Liver (tissue), 9 donors: Measurements from ENCODE around the gene CHADL. TPM values are rescaled to one million over a fixed set of nuclear protein-coding genes. Genes with fewer than 3 reads are reported as not detected.
A peak's percentile ranks its signal among the peaks of the same experiment; 100 is the strongest.

Source experiments
- DNase-seq: peaks from one replicate; pipeline ENCODE4 v3.0.0-alpha.2; 2017; ENCODE audit warnings: low spot score
- H3K27ac ChIP-seq, 2 donors: one replicate each; pipeline ENCODE4 v1.7.0; 2013; ENCODE audit warnings: inconsistent platforms in 2 of 2, low read length in 2 of 2, control low read depth in 1 of 2, low read depth in 1 of 2, mild to moderate bottlenecking in 1 of 2
- H3K27me3 ChIP-seq, 4 donors: one replicate each; pipeline versions ENCODE4 v1.6.1 to v1.7.0; 2013; ENCODE audit warnings: low read length in 3 of 4, inconsistent platforms in 1 of 4, mild to moderate bottlenecking in 1 of 4, moderate library complexity in 1 of 4; ENCODE audit not compliant: control insufficient read depth in 4 of 4, insufficient read depth in 4 of 4
- H3K36me3 ChIP-seq, 4 donors: one replicate each; pipeline versions ENCODE4 v1.6.1 to v1.7.0; 2013; ENCODE audit warnings: low read length in 3 of 4, mild to moderate bottlenecking in 3 of 4, low read depth in 1 of 4, moderate library complexity in 1 of 4; ENCODE audit not compliant: control insufficient read depth in 4 of 4, insufficient read depth in 3 of 4
- H3K4me1 ChIP-seq, 4 donors: one replicate each; pipeline versions ENCODE4 v1.6.1 to v1.7.0; 2013; ENCODE audit warnings: low read length in 3 of 4, mild to moderate bottlenecking in 3 of 4, moderate library complexity in 1 of 4; ENCODE audit not compliant: control insufficient read depth in 4 of 4, insufficient read depth in 4 of 4
- H3K4me3 ChIP-seq, 3 donors: one replicate each; pipeline versions ENCODE4 v1.6.1 to v1.7.0; 2013; ENCODE audit warnings: low read length in 3 of 3, control low read depth in 1 of 3, low read depth in 1 of 3, mild to moderate bottlenecking in 1 of 3
- H3K9ac ChIP-seq, 2 donors: one replicate each; pipeline ENCODE4 v1.7.0; 2013; ENCODE audit warnings: low read length in 2 of 2, mild to moderate bottlenecking in 2 of 2, moderate library complexity in 2 of 2, control low read depth in 1 of 2, low read depth in 1 of 2
- H3K9me3 ChIP-seq, 4 donors: one replicate each; pipeline versions ENCODE4 v1.6.1 to v1.7.0; 2013; ENCODE audit warnings: low read length in 3 of 4; ENCODE audit not compliant: control insufficient read depth in 4 of 4
- EGR1 ChIP-seq, 2 donors: IDR thresholded peaks; 2 replicates each; pipeline ENCODE4 v1.6.1; 2016 to 2018; ENCODE audit warnings: antibody characterized with exemption in 2 of 2, low read depth in 2 of 2
- FOXA1 ChIP-seq: IDR thresholded peaks from 2 replicates; pipeline ENCODE4 v1.6.1; 2016; ENCODE audit warnings: antibody characterized with exemption
- FOXA2 ChIP-seq: IDR thresholded peaks from 2 replicates; pipeline ENCODE4 v1.6.1; 2016; ENCODE audit warnings: antibody characterized with exemption
- GABPA ChIP-seq, 2 donors: IDR thresholded peaks in 1 of 2; conservative IDR thresholded peaks in 1 of 2; 2 replicates each; pipeline ENCODE4 v1.6.1; 2016; ENCODE audit warnings: antibody characterized with exemption in 2 of 2, mild to moderate bottlenecking in 1 of 2, moderate library complexity in 1 of 2
- HNF4A ChIP-seq, 2 donors: conservative IDR thresholded peaks; 2 replicates each; pipeline ENCODE4 v1.6.1; 2016; ENCODE audit warnings: antibody characterized with exemption in 2 of 2, mild to moderate bottlenecking in 2 of 2
- HNF4G ChIP-seq: IDR thresholded peaks from 2 replicates; pipeline ENCODE4 v1.6.1; 2016; ENCODE audit warnings: antibody characterized with exemption
- JUND ChIP-seq, 2 donors: IDR thresholded peaks; 2 replicates each; pipeline ENCODE4 v1.6.1; 2016; ENCODE audit warnings: antibody characterized with exemption in 2 of 2
- NR2F2 ChIP-seq: IDR thresholded peaks from 2 replicates; pipeline ENCODE4 v1.6.1; 2016; ENCODE audit warnings: antibody characterized with exemption
- RAD21 ChIP-seq, 2 donors: IDR thresholded peaks; 2 replicates each; pipeline ENCODE4 v1.6.1; 2016; ENCODE audit warnings: antibody characterized with exemption in 2 of 2, mild to moderate bottlenecking in 2 of 2
- RXRA ChIP-seq, 2 donors: IDR thresholded peaks; 2 replicates each; pipeline ENCODE4 v1.6.1; 2017 to 2018; ENCODE audit warnings: antibody characterized with exemption in 2 of 2, mild to moderate bottlenecking in 1 of 2
- SP1 ChIP-seq: IDR thresholded peaks from 2 replicates; pipeline ENCODE4 v1.6.1; 2018; ENCODE audit warnings: antibody characterized with exemption, mild to moderate bottlenecking
- YY1 ChIP-seq: IDR thresholded peaks from 2 replicates; pipeline ENCODE4 v1.6.1; 2016; ENCODE audit warnings: antibody characterized with exemption, mild to moderate bottlenecking
- WGBS: extraction: QIAGEN DNeasy Blood & Tissue Kit; methylation state at CpG from one replicate; pipeline ENCODE4 v1.1.7; 2013; 5-methylcytosine and 5-hydroxymethylcytosine counted together
- polyA plus RNA-seq, 2 donors: library from polyadenylated mRNA; stranded (reverse) in 1 of 2; unstranded in 1 of 2; fragments of 200-250 nt in 1 of 2; fragments of >200 nt in 1 of 2; fragmentation: Nextera tagmentation in 1 of 2; extraction: Ambion mirVana in 1 of 2; gene quantifications; one replicate each; pipeline versions ENCODE4 v1.2.1 to v1.2.3, GENCODE V29; 2013 to 2015
- total RNA-seq, 2 donors: library from RNA; depleted of rRNA; stranded (reverse); fragments of >200 nt; gene quantifications; one replicate each; pipeline ENCODE4 v1.2.3, GENCODE V29; 2014
- TF ChIP-seq, protein P1 (sequence below): IDR thresholded peaks from 2 replicates; pipeline ENCODE4 v1.6.1; 2016; ENCODE audit warnings: antibody characterized with exemption
- TF ChIP-seq, protein P2 (sequence below): fragments of 150-350 bp; IDR thresholded peaks from 2 replicates; pipeline ENCODE4 v1.5.1; 2017; ENCODE audit warnings: improper control_type of control experiment, low read depth, low read length; ENCODE audit not compliant: missing input control
- TF ChIP-seq, protein P3 (sequence below): IDR thresholded peaks from 2 replicates; pipeline ENCODE4 v1.6.1; 2016; ENCODE audit warnings: antibody characterized with exemption
- donor health status: healthy.
- donor health status: healthy.
- donor health status: healthy.
- donor health status: healthy.
- donor health status: healthy.

The CHADL gene
- total and polyA plus RNA-seq, 4 donors: 0.51 to 1.0 (median 0.62) TPM

DNA sequence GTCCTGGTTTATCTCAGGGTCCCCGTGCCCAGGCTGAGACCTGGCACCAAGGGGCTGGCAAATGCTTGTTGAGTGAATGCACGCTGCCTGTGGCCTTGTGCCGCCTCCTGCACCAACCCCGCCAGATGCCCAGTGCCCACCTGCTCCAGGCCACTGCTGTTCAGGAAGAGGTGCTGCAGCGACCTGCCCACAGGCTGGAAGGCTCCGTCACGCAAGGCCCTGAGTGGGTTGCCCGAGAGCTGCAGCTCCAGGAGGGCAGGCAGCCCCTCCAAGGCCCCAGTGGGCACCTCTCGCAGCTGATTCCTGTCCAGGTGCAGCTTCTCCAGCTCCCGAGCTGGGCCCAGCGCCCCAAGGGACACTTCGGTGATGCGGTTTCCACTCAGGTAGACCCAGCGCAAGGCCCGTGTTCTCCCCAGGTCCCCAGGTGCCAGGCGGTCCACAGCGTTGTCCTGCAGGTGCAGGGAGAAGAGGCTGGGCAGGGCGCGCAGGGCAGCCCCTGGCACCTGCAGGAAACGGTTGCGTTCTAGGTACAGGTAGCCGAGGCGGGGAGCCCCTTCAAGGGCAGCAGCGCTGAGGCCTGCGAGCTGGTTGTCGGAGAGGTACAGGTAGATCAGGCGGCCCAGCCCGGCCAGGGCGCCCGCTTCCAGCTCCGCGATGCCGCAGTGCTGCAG is 3.6 kb downstream of the CHADL start:
- Histone ChIP-seq H3K9ac (peak overlapping the region in 1 of 2 donors; percentile 37), H3K36me3 (no peaks in the 10 kb centered on the region), H3K27me3 (no peaks in the 10 kb centered on the region), H3K4me1 (peaks cover 10 to 34% (median 23%) of the 10 kb centered on the region in 4 donors), H3K4me3 (peak overlapping the region in 2 of 3 donors; percentile 12 to 62), H3K27ac (no peak overlapping the region), H3K9me3 (no peaks in the 10 kb centered on the region)
- 52% methylated on average over 33 of the region's 33 CpGs for WGBS
- no peak for DNase-seq
- TF ChIP-seq GABPA (IDR thresholded peaks at IDR 0.05 in 1 of 2, conservative IDR thresholded peaks at IDR 0.05 in 1 of 2) (no peak), EGR1 (IDR thresholded peaks at IDR 0.05; ENCODE audit: low read depth in 2 of 2) (no peak), YY1 (no peak), JUND (IDR thresholded peaks at IDR 0.05) (no peak), FOXA1 (no peak), RAD21 (IDR thresholded peaks at IDR 0.05) (no peak), HNF4A (conservative IDR thresholded peaks at IDR 0.05) (no peak), HNF4G (no peak), SP1 (no peak), NR2F2 (no peak), RXRA (IDR thresholded peaks at IDR 0.05) (no peak)
- TF ChIP-seq, protein P1, sequence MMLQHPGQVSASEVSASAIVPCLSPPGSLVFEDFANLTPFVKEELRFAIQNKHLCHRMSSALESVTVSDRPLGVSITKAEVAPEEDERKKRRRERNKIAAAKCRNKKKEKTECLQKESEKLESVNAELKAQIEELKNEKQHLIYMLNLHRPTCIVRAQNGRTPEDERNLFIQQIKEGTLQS: no peak
- TF ChIP-seq, protein P2, sequence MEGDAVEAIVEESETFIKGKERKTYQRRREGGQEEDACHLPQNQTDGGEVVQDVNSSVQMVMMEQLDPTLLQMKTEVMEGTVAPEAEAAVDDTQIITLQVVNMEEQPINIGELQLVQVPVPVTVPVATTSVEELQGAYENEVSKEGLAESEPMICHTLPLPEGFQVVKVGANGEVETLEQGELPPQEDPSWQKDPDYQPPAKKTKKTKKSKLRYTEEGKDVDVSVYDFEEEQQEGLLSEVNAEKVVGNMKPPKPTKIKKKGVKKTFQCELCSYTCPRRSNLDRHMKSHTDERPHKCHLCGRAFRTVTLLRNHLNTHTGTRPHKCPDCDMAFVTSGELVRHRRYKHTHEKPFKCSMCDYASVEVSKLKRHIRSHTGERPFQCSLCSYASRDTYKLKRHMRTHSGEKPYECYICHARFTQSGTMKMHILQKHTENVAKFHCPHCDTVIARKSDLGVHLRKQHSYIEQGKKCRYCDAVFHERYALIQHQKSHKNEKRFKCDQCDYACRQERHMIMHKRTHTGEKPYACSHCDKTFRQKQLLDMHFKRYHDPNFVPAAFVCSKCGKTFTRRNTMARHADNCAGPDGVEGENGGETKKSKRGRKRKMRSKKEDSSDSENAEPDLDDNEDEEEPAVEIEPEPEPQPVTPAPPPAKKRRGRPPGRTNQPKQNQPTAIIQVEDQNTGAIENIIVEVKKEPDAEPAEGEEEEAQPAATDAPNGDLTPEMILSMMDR: no peak
- TF ChIP-seq, protein P3, sequence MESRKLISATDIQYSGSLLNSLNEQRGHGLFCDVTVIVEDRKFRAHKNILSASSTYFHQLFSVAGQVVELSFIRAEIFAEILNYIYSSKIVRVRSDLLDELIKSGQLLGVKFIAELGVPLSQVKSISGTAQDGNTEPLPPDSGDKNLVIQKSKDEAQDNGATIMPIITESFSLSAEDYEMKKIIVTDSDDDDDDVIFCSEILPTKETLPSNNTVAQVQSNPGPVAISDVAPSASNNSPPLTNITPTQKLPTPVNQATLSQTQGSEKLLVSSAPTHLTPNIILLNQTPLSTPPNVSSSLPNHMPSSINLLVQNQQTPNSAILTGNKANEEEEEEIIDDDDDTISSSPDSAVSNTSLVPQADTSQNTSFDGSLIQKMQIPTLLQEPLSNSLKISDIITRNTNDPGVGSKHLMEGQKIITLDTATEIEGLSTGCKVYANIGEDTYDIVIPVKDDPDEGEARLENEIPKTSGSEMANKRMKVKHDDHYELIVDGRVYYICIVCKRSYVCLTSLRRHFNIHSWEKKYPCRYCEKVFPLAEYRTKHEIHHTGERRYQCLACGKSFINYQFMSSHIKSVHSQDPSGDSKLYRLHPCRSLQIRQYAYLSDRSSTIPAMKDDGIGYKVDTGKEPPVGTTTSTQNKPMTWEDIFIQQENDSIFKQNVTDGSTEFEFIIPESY: no peak

DNA sequence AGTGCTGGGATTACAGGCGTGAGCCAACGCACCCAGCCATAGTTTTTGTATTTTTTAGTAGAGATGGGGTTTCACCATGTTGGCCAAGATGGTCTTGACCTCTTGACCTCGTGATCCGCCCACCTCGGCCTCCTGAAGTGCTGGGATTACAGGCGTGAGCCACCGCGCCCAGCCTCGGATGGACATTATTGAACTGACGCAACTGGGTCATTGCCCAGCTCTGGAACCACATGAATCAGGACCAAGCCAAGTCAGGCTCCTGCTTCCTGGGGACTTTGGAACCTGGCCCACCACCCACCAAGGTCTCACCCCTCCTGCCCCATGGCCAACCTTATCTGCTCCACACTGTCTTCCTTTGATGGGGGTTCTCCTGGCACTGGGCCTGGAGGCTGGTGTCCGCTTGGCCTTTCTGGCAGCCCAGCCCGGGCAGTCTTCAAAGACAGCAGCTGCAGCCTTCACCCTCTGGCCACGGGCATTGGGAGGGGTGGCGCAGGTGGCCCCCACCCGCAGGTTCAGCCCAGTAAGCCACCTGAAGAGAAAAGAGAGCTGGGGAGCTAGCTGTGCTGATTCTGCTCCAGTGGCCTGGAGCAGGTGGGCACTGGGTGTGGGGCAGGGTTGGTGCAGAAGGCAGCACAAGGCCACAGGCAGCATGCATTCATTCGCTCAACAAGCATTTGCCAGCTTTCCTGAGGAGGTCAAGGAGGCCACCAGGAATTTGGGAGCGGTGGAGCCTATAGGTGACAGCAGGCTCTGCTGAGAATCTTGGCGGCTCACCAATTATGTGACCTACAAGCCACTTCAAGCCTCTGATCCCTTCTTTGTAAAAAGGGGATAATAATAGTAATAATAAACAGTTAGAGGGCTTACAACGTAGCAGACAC is 5.7 kb downstream of the CHADL start:
- 54% methylated on average over 19 of the region's 19 CpGs for WGBS

More for the DNA sequence above, 5.7 kb downstream of the CHADL start:
- no peak for DNase-seq
- Histone ChIP-seq H3K27ac (peak overlapping the region in 1 of 2 donors; percentile 36), H3K9me3 (no peaks in the 10 kb centered on the region), H3K9ac (no peak overlapping the region), H3K27me3 (no peaks in the 10 kb centered on the region), H3K4me3 (no peak overlapping the region), H3K4me1 (peaks cover 14 to 51% (median 35%) of the 10 kb centered on the region in 4 donors), H3K36me3 (peaks cover 0 to 2% (median 0%) of the 10 kb centered on the region in 4 donors)
- TF ChIP-seq SP1: peak; percentile 56
- TF ChIP-seq FOXA2: no peak
- no peak for TF ChIP-seq JUND (IDR thresholded peaks at IDR 0.05)
- no peak for TF ChIP-seq YY1
- peak; percentile 65 to 81 for TF ChIP-seq RXRA (IDR thresholded peaks at IDR 0.05)
- TF ChIP-seq, protein P3: no peak
- peak; percentile 60 for TF ChIP-seq NR2F2
- no peak for TF ChIP-seq EGR1 (IDR thresholded peaks at IDR 0.05; ENCODE audit: low read depth in 2 of 2)
- TF ChIP-seq HNF4A (conservative IDR thresholded peaks at IDR 0.05): peak; percentile 61 to 77
- TF ChIP-seq HNF4G: peak; percentile 57
- peak in 1 of 2 donors; percentile 40 for TF ChIP-seq RAD21 (IDR thresholded peaks at IDR 0.05)
